Liver (tissue), 9 donors: ENCODE measurements around the gene ANKRD49. TPM values are rescaled to one million over a fixed set of nuclear protein-coding genes. Genes with fewer than 3 reads are reported as not detected.
"Not testable (repeated sequence)": the region's sequence is repeated elsewhere in the genome, so short reads cannot be mapped to it uniquely, and the experiment has no call there.

Source experiments
- DNase-seq: peaks from one replicate; pipeline ENCODE4 v3.0.0-alpha.2; 2017; ENCODE audit warnings: low spot score
- H3K27ac ChIP-seq, 2 donors: one replicate each; pipeline ENCODE4 v1.7.0; 2013; ENCODE audit warnings: inconsistent platforms in 2 of 2, low read length in 2 of 2, control low read depth in 1 of 2, low read depth in 1 of 2, mild to moderate bottlenecking in 1 of 2
- H3K27me3 ChIP-seq, 4 donors: one replicate each; pipeline versions ENCODE4 v1.6.1 to v1.7.0; 2013; ENCODE audit warnings: low read length in 3 of 4, inconsistent platforms in 1 of 4, mild to moderate bottlenecking in 1 of 4, moderate library complexity in 1 of 4; ENCODE audit not compliant: control insufficient read depth in 4 of 4, insufficient read depth in 4 of 4
- H3K36me3 ChIP-seq, 4 donors: one replicate each; pipeline versions ENCODE4 v1.6.1 to v1.7.0; 2013; ENCODE audit warnings: low read length in 3 of 4, mild to moderate bottlenecking in 3 of 4, low read depth in 1 of 4, moderate library complexity in 1 of 4; ENCODE audit not compliant: control insufficient read depth in 4 of 4, insufficient read depth in 3 of 4
- H3K4me1 ChIP-seq, 4 donors: one replicate each; pipeline versions ENCODE4 v1.6.1 to v1.7.0; 2013; ENCODE audit warnings: low read length in 3 of 4, mild to moderate bottlenecking in 3 of 4, moderate library complexity in 1 of 4; ENCODE audit not compliant: control insufficient read depth in 4 of 4, insufficient read depth in 4 of 4
- H3K4me3 ChIP-seq, 3 donors: one replicate each; pipeline versions ENCODE4 v1.6.1 to v1.7.0; 2013; ENCODE audit warnings: low read length in 3 of 3, control low read depth in 1 of 3, low read depth in 1 of 3, mild to moderate bottlenecking in 1 of 3
- H3K9ac ChIP-seq, 2 donors: one replicate each; pipeline ENCODE4 v1.7.0; 2013; ENCODE audit warnings: low read length in 2 of 2, mild to moderate bottlenecking in 2 of 2, moderate library complexity in 2 of 2, control low read depth in 1 of 2, low read depth in 1 of 2
- H3K9me3 ChIP-seq, 4 donors: one replicate each; pipeline versions ENCODE4 v1.6.1 to v1.7.0; 2013; ENCODE audit warnings: low read length in 3 of 4; ENCODE audit not compliant: control insufficient read depth in 4 of 4
- ATF3 ChIP-seq: IDR thresholded peaks from 2 replicates; pipeline ENCODE4 v1.6.1; 2016; ENCODE audit warnings: antibody characterized with exemption
- CTCF ChIP-seq: fragments of 150-350 bp; IDR thresholded peaks from 2 replicates; pipeline ENCODE4 v1.5.1; 2017; ENCODE audit warnings: improper control_type of control experiment, low read depth, low read length; ENCODE audit not compliant: missing input control
- EGR1 ChIP-seq, 2 donors: IDR thresholded peaks; 2 replicates each; pipeline ENCODE4 v1.6.1; 2016 to 2018; ENCODE audit warnings: antibody characterized with exemption in 2 of 2, low read depth in 2 of 2
- GABPA ChIP-seq, 2 donors: IDR thresholded peaks in 1 of 2; conservative IDR thresholded peaks in 1 of 2; 2 replicates each; pipeline ENCODE4 v1.6.1; 2016; ENCODE audit warnings: antibody characterized with exemption in 2 of 2, mild to moderate bottlenecking in 1 of 2, moderate library complexity in 1 of 2
- HNF4A ChIP-seq, 2 donors: conservative IDR thresholded peaks; 2 replicates each; pipeline ENCODE4 v1.6.1; 2016; ENCODE audit warnings: antibody characterized with exemption in 2 of 2, mild to moderate bottlenecking in 2 of 2
- MAX ChIP-seq: IDR thresholded peaks from 2 replicates; pipeline ENCODE4 v1.6.1; 2016; ENCODE audit warnings: antibody characterized with exemption
- NR2F2 ChIP-seq: IDR thresholded peaks from 2 replicates; pipeline ENCODE4 v1.6.1; 2016; ENCODE audit warnings: antibody characterized with exemption
- RAD21 ChIP-seq, 2 donors: IDR thresholded peaks; 2 replicates each; pipeline ENCODE4 v1.6.1; 2016; ENCODE audit warnings: antibody characterized with exemption in 2 of 2, mild to moderate bottlenecking in 2 of 2
- REST ChIP-seq: IDR thresholded peaks from 2 replicates; pipeline ENCODE4 v1.6.1; 2016; ENCODE audit warnings: antibody characterized with exemption, mild to moderate bottlenecking
- YY1 ChIP-seq: IDR thresholded peaks from 2 replicates; pipeline ENCODE4 v1.6.1; 2016; ENCODE audit warnings: antibody characterized with exemption, mild to moderate bottlenecking
- WGBS: extraction: QIAGEN DNeasy Blood & Tissue Kit; methylation state at CpG from one replicate; pipeline ENCODE4 v1.1.7; 2013; 5-methylcytosine and 5-hydroxymethylcytosine counted together
- polyA plus RNA-seq, 2 donors: library from polyadenylated mRNA; stranded (reverse) in 1 of 2; unstranded in 1 of 2; fragments of 200-250 nt in 1 of 2; fragments of >200 nt in 1 of 2; fragmentation: Nextera tagmentation in 1 of 2; extraction: Ambion mirVana in 1 of 2; gene quantifications; one replicate each; pipeline versions ENCODE4 v1.2.1 to v1.2.3, GENCODE V29; 2013 to 2015
- total RNA-seq, 2 donors: library from RNA; depleted of rRNA; stranded (reverse); fragments of >200 nt; gene quantifications; one replicate each; pipeline ENCODE4 v1.2.3, GENCODE V29; 2014
- donor health status: healthy.
- donor health status: healthy.
- donor health status: healthy.
- donor health status: healthy.
- donor health status: healthy.

ANKRD49 gene
- total and polyA plus RNA-seq, 4 donors: 5.4 to 12.3 (median 9.8) TPM

DNA sequence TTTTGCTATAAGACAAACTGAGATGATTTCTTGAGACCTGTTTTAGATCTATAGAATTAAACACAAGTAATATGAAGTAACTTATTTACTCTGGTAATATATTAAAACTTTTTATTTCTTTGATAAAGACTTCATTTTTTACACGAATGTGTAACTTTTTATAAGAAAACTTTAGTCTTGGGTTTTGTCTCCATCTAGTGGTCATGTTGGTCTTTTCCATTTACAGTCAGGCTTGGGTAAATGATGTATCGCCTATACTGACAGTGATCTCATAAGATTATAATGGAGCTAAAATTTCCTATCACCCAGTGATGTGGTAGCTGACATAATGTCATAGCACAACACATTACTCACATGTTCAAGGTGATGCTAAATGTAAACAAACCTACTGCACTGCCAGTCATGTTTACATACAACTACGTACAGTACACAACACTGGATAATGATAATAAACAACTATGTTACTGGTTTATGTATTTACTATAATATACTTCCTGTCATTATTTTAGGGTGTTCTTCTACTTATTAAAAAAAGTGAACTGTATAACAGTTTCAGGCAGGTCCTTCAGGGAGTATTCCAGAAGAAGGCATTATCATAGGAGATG lies 11.0 kb downstream of the ANKRD49 start:
- peak; percentile 59 for TF ChIP-seq CTCF
- peak; percentile 78 to 83 for TF ChIP-seq RAD21 (IDR thresholded peaks at IDR 0.05)
- TF ChIP-seq HNF4A (conservative IDR thresholded peaks at IDR 0.05): no peak
- TF ChIP-seq GABPA (IDR thresholded peaks at IDR 0.05 in 1 of 2, conservative IDR thresholded peaks at IDR 0.05 in 1 of 2): no peak

GRCh38 chr11:94506513-94506912 lies 12.7 kb downstream of the ANKRD49 start:
- not testable (repeated sequence) for H3K36me3 ChIP-seq, H3K27ac ChIP-seq, H3K4me1 ChIP-seq, H3K27me3 ChIP-seq, DNase-seq, H3K4me3 ChIP-seq, H3K9ac ChIP-seq, H3K9me3 ChIP-seq
- WGBS: 91% methylated on average over 5 of the region's 5 CpGs

More for the DNA sequence above, 11.0 kb downstream of the ANKRD49 start:
- Histone ChIP-seq H3K4me3 (no peak overlapping the region), H3K9me3 (no peaks in the 10 kb centered on the region), H3K36me3 (peaks cover 0 to 10% (median 4%) of the 10 kb centered on the region in 4 donors), H3K27ac (no peak overlapping the region), H3K9ac (no peak overlapping the region), H3K4me1 (no peaks in the 10 kb centered on the region), H3K27me3 (no peaks in the 10 kb centered on the region)
- no peak for DNase-seq
- 9% methylated on average over 3 of the region's 3 CpGs for WGBS

DNA sequence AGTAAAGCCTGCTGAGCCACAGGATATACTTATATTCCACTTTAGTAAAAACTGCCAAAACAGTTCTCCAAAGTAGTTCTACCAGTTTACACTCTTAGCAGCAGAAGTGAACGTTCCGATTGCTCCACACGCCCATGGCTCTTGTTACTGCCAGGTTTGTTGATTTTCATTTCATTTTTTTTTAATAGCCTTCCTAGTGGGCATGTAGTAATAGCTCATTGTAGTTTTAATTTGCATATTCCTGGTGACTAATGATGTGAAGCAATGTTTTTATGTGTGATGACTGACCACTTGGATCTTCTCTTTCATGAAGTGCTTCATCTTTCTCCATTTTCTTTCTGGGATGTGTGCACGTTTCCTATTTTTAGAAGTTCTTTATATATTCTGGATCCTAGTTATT lies 13.7 kb downstream of the ANKRD49 start:
- Histone ChIP-seq H3K9ac (no peak overlapping the region), H3K4me1 (peaks cover 0 to 11% (median 3%) of the 10 kb centered on the region in 4 donors), H3K27ac (no peak overlapping the region), H3K9me3 (no peaks in the 10 kb centered on the region), H3K36me3 (no peaks in the 10 kb centered on the region), H3K4me3 (no peak overlapping the region), H3K27me3 (no peaks in the 10 kb centered on the region)
- no peak for DNase-seq
- 72% methylated on average over 4 of the region's 4 CpGs for WGBS
- TF ChIP-seq HNF4A (conservative IDR thresholded peaks at IDR 0.05) (no peak), NR2F2 (no peak), MAX (no peak), EGR1 (IDR thresholded peaks at IDR 0.05; ENCODE audit: low read depth in 2 of 2) (no peak), RAD21 (IDR thresholded peaks at IDR 0.05) (no peak), ATF3 (no peak), REST (no peak), YY1 (no peak)
